ENCODE data around the gene EZR. TPM values are rescaled to one million over a fixed set of nuclear protein-coding genes. Genes with fewer than 3 reads are reported as not detected.

EZR gene
- total and polyA plus RNA-seq, 9 of the 15 experiments (the other 6 are each of a cell fraction or from before 2014, with no cell fraction given), result 36.5 to 162 (median 104) TPM

DNA sequence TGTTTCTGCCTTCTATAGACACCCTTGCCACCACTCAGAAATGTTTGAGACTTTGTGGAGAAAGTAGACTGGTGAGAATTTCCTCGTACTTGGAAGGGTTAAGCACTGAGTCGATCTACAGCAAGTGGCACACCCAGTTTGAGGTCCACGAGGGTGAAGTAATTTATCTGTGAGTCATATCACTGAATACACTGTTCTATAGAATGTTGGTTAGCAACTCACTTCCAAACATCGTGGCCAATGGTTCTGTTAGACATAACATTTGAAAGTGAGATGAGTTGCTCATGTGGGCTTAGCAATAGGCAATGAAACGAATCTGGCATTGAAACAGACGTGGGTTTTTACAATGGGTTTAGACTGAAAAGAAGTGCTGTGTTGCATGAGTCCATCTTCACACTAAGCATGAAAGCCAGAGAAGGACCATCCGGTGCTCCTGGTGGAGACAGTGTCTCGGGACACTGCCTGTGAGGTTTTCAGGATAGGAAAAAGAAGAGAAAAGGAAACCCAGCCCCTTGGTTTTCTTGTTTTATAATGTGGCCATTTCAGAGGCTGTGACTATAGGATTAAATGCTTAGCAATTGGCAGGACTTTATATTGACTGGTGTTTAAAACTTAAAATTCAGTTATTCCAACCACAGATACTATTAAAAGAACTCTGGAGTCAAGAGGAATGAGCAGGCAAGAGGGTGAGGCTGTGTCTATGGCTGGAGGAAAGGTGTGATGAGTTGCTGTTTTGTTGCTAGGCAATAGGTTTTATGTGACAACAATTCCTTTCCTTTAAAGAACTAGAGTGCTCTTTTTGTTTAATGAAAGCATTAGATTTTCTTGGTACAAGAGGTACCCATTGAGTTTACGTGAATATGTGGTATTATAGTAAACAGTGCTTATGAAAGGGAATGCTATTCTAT lies 31.0 kb upstream of the EZR start (continued):
- TF ChIP-seq TCFL5 (CRISPR knock-in tag; conservative IDR thresholded peaks at IDR 0.05), result no peak
- no peak for TF ChIP-seq ZBTB17 (CRISPR knock-in tag; IDR thresholded peaks at IDR 0.05)
- no peak for TF ChIP-seq XRCC4 (IDR thresholded peaks at IDR 0.05; ENCODE audit: extremely low read depth, insufficient read depth, insufficient read length)
- TF ChIP-seq XRCC5 (IDR thresholded peaks at IDR 0.05; ENCODE audit: low read depth, low read length), result no peak
- TF ChIP-seq TCF7L2 (IDR thresholded peaks at IDR 0.05; ENCODE audit: low read depth, low read length), result no peak
- no peak for TF ChIP-seq ZNF175 (CRISPR knock-in tag; IDR thresholded peaks at IDR 0.05; ENCODE audit: low read depth)
- TF ChIP-seq ZSCAN32 (CRISPR knock-in tag; IDR thresholded peaks at IDR 0.05), result no peak
- no peak for TF ChIP-seq RBM39 (optimal IDR thresholded peaks at IDR 0.05; ENCODE audit: low read depth, low read length)
- peak; percentile 39; the same call in 1 of the 2 replicates for TF ChIP-seq KLF1 (tag; IDR thresholded peaks at IDR 0.05)
- TF ChIP-seq SLC30A9 (CRISPR knock-in tag; IDR thresholded peaks at IDR 0.05), result no peak
- TF ChIP-seq, protein P1, sequence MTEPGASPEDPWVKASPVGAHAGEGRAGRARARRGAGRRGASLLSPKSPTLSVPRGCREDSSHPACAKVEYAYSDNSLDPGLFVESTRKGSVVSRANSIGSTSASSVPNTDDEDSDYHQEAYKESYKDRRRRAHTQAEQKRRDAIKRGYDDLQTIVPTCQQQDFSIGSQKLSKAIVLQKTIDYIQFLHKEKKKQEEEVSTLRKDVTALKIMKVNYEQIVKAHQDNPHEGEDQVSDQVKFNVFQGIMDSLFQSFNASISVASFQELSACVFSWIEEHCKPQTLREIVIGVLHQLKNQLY (CRISPR knock-in tag; conservative IDR thresholded peaks at IDR 0.05), result no peak
- peak; percentile 39; the same call in 1 of the 2 replicates for TF ChIP-seq BACH1 (tag; IDR thresholded peaks at IDR 0.05)
- no peak for TF ChIP-seq ZC3H8 (IDR thresholded peaks at IDR 0.05)
- TF ChIP-seq, protein P2, sequence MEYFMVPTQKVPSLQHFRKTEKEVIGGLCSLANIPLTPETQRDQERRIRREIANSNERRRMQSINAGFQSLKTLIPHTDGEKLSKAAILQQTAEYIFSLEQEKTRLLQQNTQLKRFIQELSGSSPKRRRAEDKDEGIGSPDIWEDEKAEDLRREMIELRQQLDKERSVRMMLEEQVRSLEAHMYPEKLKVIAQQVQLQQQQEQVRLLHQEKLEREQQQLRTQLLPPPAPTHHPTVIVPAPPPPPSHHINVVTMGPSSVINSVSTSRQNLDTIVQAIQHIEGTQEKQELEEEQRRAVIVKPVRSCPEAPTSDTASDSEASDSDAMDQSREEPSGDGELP (CRISPR knock-in tag; IDR thresholded peaks at IDR 0.05; ENCODE audit: borderline replicate concordance), result no peak
- TF ChIP-seq, protein P3, sequence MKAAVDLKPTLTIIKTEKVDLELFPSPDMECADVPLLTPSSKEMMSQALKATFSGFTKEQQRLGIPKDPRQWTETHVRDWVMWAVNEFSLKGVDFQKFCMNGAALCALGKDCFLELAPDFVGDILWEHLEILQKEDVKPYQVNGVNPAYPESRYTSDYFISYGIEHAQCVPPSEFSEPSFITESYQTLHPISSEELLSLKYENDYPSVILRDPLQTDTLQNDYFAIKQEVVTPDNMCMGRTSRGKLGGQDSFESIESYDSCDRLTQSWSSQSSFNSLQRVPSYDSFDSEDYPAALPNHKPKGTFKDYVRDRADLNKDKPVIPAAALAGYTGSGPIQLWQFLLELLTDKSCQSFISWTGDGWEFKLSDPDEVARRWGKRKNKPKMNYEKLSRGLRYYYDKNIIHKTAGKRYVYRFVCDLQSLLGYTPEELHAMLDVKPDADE (conservative IDR thresholded peaks at IDR 0.05; ENCODE audit: control insufficient read depth, low read depth, low read length), result no peak
- TF ChIP-seq, protein P4, sequence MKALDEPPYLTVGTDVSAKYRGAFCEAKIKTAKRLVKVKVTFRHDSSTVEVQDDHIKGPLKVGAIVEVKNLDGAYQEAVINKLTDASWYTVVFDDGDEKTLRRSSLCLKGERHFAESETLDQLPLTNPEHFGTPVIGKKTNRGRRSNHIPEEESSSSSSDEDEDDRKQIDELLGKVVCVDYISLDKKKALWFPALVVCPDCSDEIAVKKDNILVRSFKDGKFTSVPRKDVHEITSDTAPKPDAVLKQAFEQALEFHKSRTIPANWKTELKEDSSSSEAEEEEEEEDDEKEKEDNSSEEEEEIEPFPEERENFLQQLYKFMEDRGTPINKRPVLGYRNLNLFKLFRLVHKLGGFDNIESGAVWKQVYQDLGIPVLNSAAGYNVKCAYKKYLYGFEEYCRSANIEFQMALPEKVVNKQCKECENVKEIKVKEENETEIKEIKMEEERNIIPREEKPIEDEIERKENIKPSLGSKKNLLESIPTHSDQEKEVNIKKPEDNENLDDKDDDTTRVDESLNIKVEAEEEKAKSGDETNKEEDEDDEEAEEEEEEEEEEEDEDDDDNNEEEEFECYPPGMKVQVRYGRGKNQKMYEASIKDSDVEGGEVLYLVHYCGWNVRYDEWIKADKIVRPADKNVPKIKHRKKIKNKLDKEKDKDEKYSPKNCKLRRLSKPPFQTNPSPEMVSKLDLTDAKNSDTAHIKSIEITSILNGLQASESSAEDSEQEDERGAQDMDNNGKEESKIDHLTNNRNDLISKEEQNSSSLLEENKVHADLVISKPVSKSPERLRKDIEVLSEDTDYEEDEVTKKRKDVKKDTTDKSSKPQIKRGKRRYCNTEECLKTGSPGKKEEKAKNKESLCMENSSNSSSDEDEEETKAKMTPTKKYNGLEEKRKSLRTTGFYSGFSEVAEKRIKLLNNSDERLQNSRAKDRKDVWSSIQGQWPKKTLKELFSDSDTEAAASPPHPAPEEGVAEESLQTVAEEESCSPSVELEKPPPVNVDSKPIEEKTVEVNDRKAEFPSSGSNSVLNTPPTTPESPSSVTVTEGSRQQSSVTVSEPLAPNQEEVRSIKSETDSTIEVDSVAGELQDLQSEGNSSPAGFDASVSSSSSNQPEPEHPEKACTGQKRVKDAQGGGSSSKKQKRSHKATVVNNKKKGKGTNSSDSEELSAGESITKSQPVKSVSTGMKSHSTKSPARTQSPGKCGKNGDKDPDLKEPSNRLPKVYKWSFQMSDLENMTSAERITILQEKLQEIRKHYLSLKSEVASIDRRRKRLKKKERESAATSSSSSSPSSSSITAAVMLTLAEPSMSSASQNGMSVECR (CRISPR knock-in tag; IDR thresholded peaks at IDR 0.05), result no peak
- no peak for TF ChIP-seq THRAP3 (IDR thresholded peaks at IDR 0.05; ENCODE audit: borderline replicate concordance)
- no peak for TF ChIP-seq BCOR (IDR thresholded peaks at IDR 0.05)
- TF ChIP-seq, protein P5, sequence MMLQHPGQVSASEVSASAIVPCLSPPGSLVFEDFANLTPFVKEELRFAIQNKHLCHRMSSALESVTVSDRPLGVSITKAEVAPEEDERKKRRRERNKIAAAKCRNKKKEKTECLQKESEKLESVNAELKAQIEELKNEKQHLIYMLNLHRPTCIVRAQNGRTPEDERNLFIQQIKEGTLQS (IDR thresholded peaks at IDR 0.05), result peak; percentile 94
- TF ChIP-seq, protein P5 (CRISPR knock-in tag; conservative IDR thresholded peaks at IDR 0.05), result peak; percentile 94
